Measurements from ENCODE around the gene RAB1B.

The RAB1B gene

GRCh38 chr11:66313321-66314185, 45.1 kb downstream of the RAB1B start:
- no peak for TF ChIP-seq TAF1 (IDR thresholded peaks at IDR 0.05; ENCODE audit: borderline replicate concordance, insufficient read depth, low read length)
- no peak for TF ChIP-seq SIN3A (IDR thresholded peaks at IDR 0.05; ENCODE audit: borderline replicate concordance, insufficient read depth, low read length)
- TF ChIP-seq FOXP2 (optimal IDR thresholded peaks at IDR 0.05; ENCODE audit: borderline replicate concordance, extremely low read depth, extremely low read length, insufficient read depth): no peak
- TF ChIP-seq POLR2AphosphoS5 (IDR thresholded peaks at IDR 0.05; ENCODE audit: low read depth, low read length): no peak
- no peak for TF ChIP-seq REST (IDR thresholded peaks at IDR 0.05; ENCODE audit: insufficient read depth in 1 of 2, low read depth in 2 of 2, low read length in 2 of 2)

- TF ChIP-seq REST (IDR thresholded peaks at IDR 0.05; ENCODE audit: insufficient read depth in 1 of 2, low read depth in 2 of 2, low read length in 2 of 2): no peak
- TF ChIP-seq SIN3A (IDR thresholded peaks at IDR 0.05; ENCODE audit: borderline replicate concordance, insufficient read depth, low read length): no peak
- no peak for TF ChIP-seq TAF1 (IDR thresholded peaks at IDR 0.05; ENCODE audit: borderline replicate concordance, insufficient read depth, low read length)
- no peak for TF ChIP-seq POLR2AphosphoS5 (IDR thresholded peaks at IDR 0.05; ENCODE audit: low read depth, low read length)
- TF ChIP-seq FOXP2 (optimal IDR thresholded peaks at IDR 0.05; ENCODE audit: borderline replicate concordance, extremely low read depth, extremely low read length, insufficient read depth): no peak
Measured at GRCh38 chr11:66314186-66314501, 45.7 kb downstream of the RAB1B start.

GRCh38 chr11:66314561-66315497, 46.4 kb downstream of the RAB1B start:
- TF ChIP-seq TAF1 (IDR thresholded peaks at IDR 0.05; ENCODE audit: borderline replicate concordance, insufficient read depth, low read length) (no peak), POLR2AphosphoS5 (IDR thresholded peaks at IDR 0.05; ENCODE audit: low read depth, low read length) (no peak), FOXP2 (optimal IDR thresholded peaks at IDR 0.05; ENCODE audit: borderline replicate concordance, extremely low read depth, extremely low read length, insufficient read depth) (no peak), REST (IDR thresholded peaks at IDR 0.05; ENCODE audit: insufficient read depth in 1 of 2, low read depth in 2 of 2, low read length in 2 of 2) (no peak), SIN3A (IDR thresholded peaks at IDR 0.05; ENCODE audit: borderline replicate concordance, insufficient read depth, low read length) (no peak)

- TF ChIP-seq FOXP2 (optimal IDR thresholded peaks at IDR 0.05; ENCODE audit: borderline replicate concordance, extremely low read depth, extremely low read length, insufficient read depth): no peak
- TF ChIP-seq TAF1 (IDR thresholded peaks at IDR 0.05; ENCODE audit: borderline replicate concordance, insufficient read depth, low read length): no peak
- no peak for TF ChIP-seq SIN3A (IDR thresholded peaks at IDR 0.05; ENCODE audit: borderline replicate concordance, insufficient read depth, low read length)
- TF ChIP-seq REST (IDR thresholded peaks at IDR 0.05; ENCODE audit: insufficient read depth in 1 of 2, low read depth in 2 of 2, low read length in 2 of 2): no peak
- TF ChIP-seq POLR2AphosphoS5 (IDR thresholded peaks at IDR 0.05; ENCODE audit: low read depth, low read length): no peak
Measured at GRCh38 chr11:66315498-66315885, 47.1 kb downstream of the RAB1B start.
